PC-9 (cell line): ENCODE results near the gene ALDOC. TPM values are rescaled to one million over a fixed set of nuclear protein-coding genes. Genes with fewer than 3 reads are reported as not detected.

Experiments
- BruUV-seq: library from RNA; stranded (reverse); fragments of 400-500 nt; replicated peaks from 2 replicates; lab custom pipeline; 2021; lab: Mats Ljungman, UMichigan
- CTCF ChIA-PET: fragments of 300-600 bp; sonication (Branson Sonifier 250); formaldehyde crosslinking; loops from one replicate; lab custom pipeline; 2022; ENCODE audit warnings: antibody characterized with exemption; lab: Charles Lee
- POLR2A ChIA-PET: fragments of 300-600 bp; sonication (Branson Sonifier 250); formaldehyde crosslinking; loops from one replicate; lab custom pipeline; 2022; ENCODE audit warnings: antibody characterized with exemption; ENCODE audit not compliant: unreplicated experiment; lab: Charles Lee
- DNase-seq, 2 experiments: peaks; one replicate each; pipeline versions ENCODE4 v3.0.0 to v3.0.0-alpha.2; 2015 to 2022; ENCODE audit warnings: mixed read lengths in 1 of 2
- H2AFZ ChIP-seq: fragments of 200-600 bp; sonication (generic); 2 replicates; pipeline ENCODE4 v1.8.1; 2017; ENCODE audit warnings: antibody characterized with exemption
- H3F3A ChIP-seq: fragments of 200-600 bp; sonication (generic); 2 replicates; pipeline ENCODE4 v1.8.1; 2017; ENCODE audit warnings: antibody characterized with exemption, mild to moderate bottlenecking, low read depth; ENCODE audit not compliant: insufficient read depth
- H3K27ac ChIP-seq: fragments of 200-600 bp; sonication (generic); 2 replicates; pipeline ENCODE4 v1.6.1; 2016; ENCODE audit warnings: mixed run types
- H3K27me3 ChIP-seq: fragments of 200-600 bp; sonication (generic); 2 replicates; pipeline ENCODE4 v1.6.1; 2016; ENCODE audit warnings: low read depth, mixed run types; ENCODE audit not compliant: insufficient read depth
- H3K36me3 ChIP-seq: fragments of 200-600 bp; sonication (generic); 2 replicates; pipeline ENCODE4 v1.6.1; 2016; ENCODE audit warnings: low read depth, mixed run types
- H3K4me1 ChIP-seq: fragments of 200-600 bp; sonication (generic); replicated peaks from 2 replicates; pipeline ENCODE4 v1.6.1; 2016; ENCODE audit warnings: mixed run types; ENCODE audit not compliant: insufficient read depth
- H3K4me2 ChIP-seq: fragments of 200-600 bp; sonication (generic); 2 replicates; pipeline ENCODE4 v1.6.1; 2017; ENCODE audit warnings: mixed run types
- H3K4me3 ChIP-seq: fragments of 200-600 bp; sonication (generic); 2 replicates; pipeline ENCODE4 v1.6.1; 2016; ENCODE audit warnings: mixed run types
- H3K79me2 ChIP-seq: fragments of 200-600 bp; sonication (generic); 2 replicates; pipeline ENCODE4 v1.6.1; 2017; ENCODE audit warnings: low read depth, mixed run types
- H3K9me2 ChIP-seq: fragments of 200-600 bp; sonication (generic); 2 replicates; pipeline ENCODE4 v1.8.1; 2017; ENCODE audit warnings: mild to moderate bottlenecking; ENCODE audit not compliant: insufficient read depth
- H3K9me3 ChIP-seq: fragments of 200-600 bp; sonication (generic); 2 replicates; pipeline ENCODE4 v1.8.1; 2016; ENCODE audit warnings: low read depth; ENCODE audit not compliant: insufficient read depth
- H4K20me1 ChIP-seq: fragments of 200-600 bp; sonication (generic); 2 replicates; pipeline ENCODE4 v1.8.1; 2017; ENCODE audit not compliant: insufficient read depth
- EZH2 ChIP-seq: fragments of 200-600 bp; sonication (generic); IDR thresholded peaks from 2 replicates; pipeline ENCODE4 v1.8.0; 2017; ENCODE audit warnings: antibody characterized with exemption, low read depth
- intact Hi-C: fragments of 100-400 bp; cut with micrococcal nuclease; formaldehyde crosslinking; loops from one replicate; pipeline ENCODE4 v1.10.0; 2022; ENCODE audit not compliant: unreplicated experiment
- total RNA-seq: library from RNA; stranded (reverse); gene quantifications from 2 replicates; pipeline ENCODE4 v1.2.3, GENCODE V29; 2021
- TF ChIP-seq, protein P1 (sequence below): fragments of 200-600 bp; sonication (generic); conservative IDR thresholded peaks from 2 replicates; pipeline ENCODE4 v1.6.1; 2017; ENCODE audit warnings: mixed run types, antibody characterized with exemption, mild to moderate bottlenecking, moderate library complexity

ALDOC gene
- total RNA-seq, 1 experiment from 2014 or later, result 21.6 TPM

GRCh38 chr17:28584434-28584833, 7.7 kb upstream of the ALDOC start:
- DNase-seq, result no peak
- no peak overlapping the region for H3K27ac ChIP-seq
- peaks cover 19% of the 10 kb centered on the region; the same call in 1 of the 2 replicates for H3K36me3 ChIP-seq
- CTCF ChIA-PET, result no interaction called here
- no peaks in the 10 kb centered on the region; the same call in 1 of the 2 replicates for H3F3A ChIP-seq
- H3K4me2 ChIP-seq, result no peak overlapping the region
- intact Hi-C loops, result no loop called here
- no peak overlapping the region for H3K4me3 ChIP-seq
- BruUV-seq, result no TSS peak
- TF ChIP-seq EZH2, result no peak
- POLR2A ChIA-PET, result no interaction called here
- no peaks in the 10 kb centered on the region for H3K79me2 ChIP-seq
- no peaks in the 10 kb centered on the region for H3K9me2 ChIP-seq
- no peaks in the 10 kb centered on the region for H3K9me3 ChIP-seq
- no peak overlapping the region for H2AFZ ChIP-seq
- no peaks in the 10 kb centered on the region for H3K4me1 ChIP-seq
- H3K27me3 ChIP-seq, result no peaks in the 10 kb centered on the region
- H4K20me1 ChIP-seq, result no peaks in the 10 kb centered on the region; the same call in 1 of the 2 replicates

DNA sequence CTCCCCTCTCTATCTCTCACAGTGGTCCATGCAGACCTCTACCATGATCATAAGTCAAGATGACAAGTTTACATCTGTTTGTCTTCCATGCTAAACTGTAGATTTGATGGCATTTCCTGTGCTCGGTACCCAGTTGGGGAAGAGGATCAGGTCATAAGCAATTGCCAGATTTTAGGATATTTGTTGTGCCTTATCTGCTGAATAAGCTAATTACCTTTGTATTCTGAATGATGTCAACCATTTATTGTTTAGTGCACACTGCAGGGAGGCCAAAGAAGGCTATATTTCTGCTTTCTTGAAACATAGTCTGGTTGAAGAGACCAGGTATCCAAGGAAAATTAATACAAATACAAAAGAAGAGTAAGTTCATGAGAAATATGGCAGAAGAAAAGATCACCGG, 5.8 kb upstream of the ALDOC start:
- H2AFZ ChIP-seq, result no peak overlapping the region
- H3K27me3 ChIP-seq, result no peaks in the 10 kb centered on the region
- BruUV-seq, result no TSS peak
- H3F3A ChIP-seq, result peaks cover 6% of the 10 kb centered on the region; the same call in 1 of the 2 replicates
- intact Hi-C loops, result no loop called here
- H3K79me2 ChIP-seq, result no peaks in the 10 kb centered on the region
- no peaks in the 10 kb centered on the region; the same call in 1 of the 2 replicates for H4K20me1 ChIP-seq
- DNase-seq, result no peak
- H3K4me2 ChIP-seq, result no peak overlapping the region
- no peak overlapping the region for H3K4me3 ChIP-seq
- no peaks in the 10 kb centered on the region for H3K9me3 ChIP-seq
- 0 out of 2 replicates have a peak, but pooled peaks cover 18% of the 10 kb centered on the region for H3K36me3 ChIP-seq
- CTCF ChIA-PET, result no interaction called here
- no peaks in the 10 kb centered on the region for H3K9me2 ChIP-seq
- no peak overlapping the region for H3K27ac ChIP-seq
- no peaks in the 10 kb centered on the region for H3K4me1 ChIP-seq
- TF ChIP-seq EZH2, result no peak
- TF ChIP-seq, protein P1, sequence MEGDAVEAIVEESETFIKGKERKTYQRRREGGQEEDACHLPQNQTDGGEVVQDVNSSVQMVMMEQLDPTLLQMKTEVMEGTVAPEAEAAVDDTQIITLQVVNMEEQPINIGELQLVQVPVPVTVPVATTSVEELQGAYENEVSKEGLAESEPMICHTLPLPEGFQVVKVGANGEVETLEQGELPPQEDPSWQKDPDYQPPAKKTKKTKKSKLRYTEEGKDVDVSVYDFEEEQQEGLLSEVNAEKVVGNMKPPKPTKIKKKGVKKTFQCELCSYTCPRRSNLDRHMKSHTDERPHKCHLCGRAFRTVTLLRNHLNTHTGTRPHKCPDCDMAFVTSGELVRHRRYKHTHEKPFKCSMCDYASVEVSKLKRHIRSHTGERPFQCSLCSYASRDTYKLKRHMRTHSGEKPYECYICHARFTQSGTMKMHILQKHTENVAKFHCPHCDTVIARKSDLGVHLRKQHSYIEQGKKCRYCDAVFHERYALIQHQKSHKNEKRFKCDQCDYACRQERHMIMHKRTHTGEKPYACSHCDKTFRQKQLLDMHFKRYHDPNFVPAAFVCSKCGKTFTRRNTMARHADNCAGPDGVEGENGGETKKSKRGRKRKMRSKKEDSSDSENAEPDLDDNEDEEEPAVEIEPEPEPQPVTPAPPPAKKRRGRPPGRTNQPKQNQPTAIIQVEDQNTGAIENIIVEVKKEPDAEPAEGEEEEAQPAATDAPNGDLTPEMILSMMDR, result no peak
- POLR2A ChIA-PET, result no interaction called here

DNA sequence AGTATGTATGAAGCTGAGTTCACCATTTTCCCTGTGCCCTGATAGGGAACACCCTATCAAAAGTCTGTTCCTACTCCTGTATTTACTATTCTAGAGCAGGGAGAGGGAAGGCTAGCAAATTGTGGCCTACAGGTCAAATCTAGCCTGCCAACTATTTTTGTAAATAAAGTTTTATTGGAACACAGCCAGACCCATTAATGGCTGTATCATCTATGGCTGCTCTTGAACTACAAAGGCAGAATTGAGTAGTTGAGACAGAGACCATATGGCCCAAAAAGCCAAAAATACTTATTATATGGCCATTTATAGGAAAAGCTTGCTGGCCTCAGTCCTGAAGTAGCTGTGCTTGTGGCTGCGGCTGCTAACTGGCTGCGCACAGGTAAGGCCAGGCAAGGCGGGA, 4.3 kb upstream of the ALDOC start:
- no peaks in the 10 kb centered on the region; the same call in 1 of the 2 replicates for H4K20me1 ChIP-seq
- no TSS peak for BruUV-seq
- H3K79me2 ChIP-seq, result no peaks in the 10 kb centered on the region
- H2AFZ ChIP-seq, result no peak overlapping the region
- DNase-seq, result no peak
- H3K9me2 ChIP-seq, result no peaks in the 10 kb centered on the region
- CTCF ChIA-PET, result no interaction called here
- H3K27ac ChIP-seq, result no peak overlapping the region
- H3K4me3 ChIP-seq, result no peak overlapping the region
- H3K9me3 ChIP-seq, result no peaks in the 10 kb centered on the region
- intact Hi-C loops, result no loop called here
- no peak for TF ChIP-seq EZH2
- TF ChIP-seq, protein P1, result no peak
- H3K4me1 ChIP-seq, result peaks cover 3% of the 10 kb centered on the region; the same call in 1 of the 2 replicates
- peaks cover 12% of the 10 kb centered on the region; the same call in 1 of the 2 replicates for H3F3A ChIP-seq
- H3K27me3 ChIP-seq, result no peaks in the 10 kb centered on the region
- 0 out of 2 replicates have a peak, but pooled peaks cover 12% of the 10 kb centered on the region for H3K36me3 ChIP-seq
- POLR2A ChIA-PET, result no interaction called here
- H3K4me2 ChIP-seq, result no peak overlapping the region

DNA sequence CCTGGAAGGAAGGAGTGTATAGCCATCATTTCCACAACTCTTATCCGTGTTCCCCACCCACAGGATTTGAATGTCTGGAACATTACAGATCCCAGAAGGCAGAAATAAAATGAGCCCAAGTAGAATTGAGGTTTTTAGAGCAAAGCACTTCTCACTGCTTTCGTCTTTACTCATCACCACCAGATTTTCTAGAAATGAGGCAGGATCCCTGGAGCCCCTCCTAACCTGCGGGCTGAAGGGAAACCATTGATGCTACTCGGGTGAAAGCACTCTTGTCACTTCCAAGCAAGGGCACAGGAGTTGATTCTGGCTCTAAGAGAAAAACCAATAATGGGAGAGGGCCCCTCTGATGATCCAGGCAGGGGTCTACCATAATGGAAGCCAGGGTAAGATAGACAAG, 2.8 kb upstream of the ALDOC start:
- Histone ChIP-seq H3F3A (peaks cover 15% of the 10 kb centered on the region; the same call in 1 of the 2 replicates), H2AFZ (no peak overlapping the region), H3K27ac (no peak overlapping the region), H4K20me1 (no peaks in the 10 kb centered on the region; the same call in 1 of the 2 replicates), H3K36me3 (0 out of 2 replicates have a peak, but pooled peaks cover 10% of the 10 kb centered on the region), H3K4me1 (peaks cover 3% of the 10 kb centered on the region; the same call in 1 of the 2 replicates), H3K27me3 (no peaks in the 10 kb centered on the region), H3K79me2 (no peaks in the 10 kb centered on the region), H3K4me3 (no peak overlapping the region), H3K9me3 (no peaks in the 10 kb centered on the region), H3K4me2 (no peak overlapping the region), H3K9me2 (no peaks in the 10 kb centered on the region)
- ChIA-PET POLR2A (no interaction called here), CTCF (no interaction called here)
- TF ChIP-seq, protein P1, result no peak
- no peak for TF ChIP-seq EZH2
- DNase-seq, result no peak
- intact Hi-C loops, result no loop called here
- no TSS peak for BruUV-seq
